HCEC 1CT (cell line): ENCODE measurements around the gene BNC2.
"Not testable (repeated sequence)": the region's sequence is repeated elsewhere in the genome, so short reads cannot be mapped to it uniquely, and the experiment has no call there.

Experiments
- DNase-seq: peaks from one replicate; pipeline ENCODE4 v3.0.0-alpha.2; 2017

The BNC2 gene

GRCh38 chr9:16575142-16575985 lies 295.1 kb downstream of the BNC2 start:
- no peak for DNase-seq

- DNase-seq: no peak
Observed at GRCh38 chr9:16572005-16572734, 298.3 kb downstream of the BNC2 start.

DNA sequence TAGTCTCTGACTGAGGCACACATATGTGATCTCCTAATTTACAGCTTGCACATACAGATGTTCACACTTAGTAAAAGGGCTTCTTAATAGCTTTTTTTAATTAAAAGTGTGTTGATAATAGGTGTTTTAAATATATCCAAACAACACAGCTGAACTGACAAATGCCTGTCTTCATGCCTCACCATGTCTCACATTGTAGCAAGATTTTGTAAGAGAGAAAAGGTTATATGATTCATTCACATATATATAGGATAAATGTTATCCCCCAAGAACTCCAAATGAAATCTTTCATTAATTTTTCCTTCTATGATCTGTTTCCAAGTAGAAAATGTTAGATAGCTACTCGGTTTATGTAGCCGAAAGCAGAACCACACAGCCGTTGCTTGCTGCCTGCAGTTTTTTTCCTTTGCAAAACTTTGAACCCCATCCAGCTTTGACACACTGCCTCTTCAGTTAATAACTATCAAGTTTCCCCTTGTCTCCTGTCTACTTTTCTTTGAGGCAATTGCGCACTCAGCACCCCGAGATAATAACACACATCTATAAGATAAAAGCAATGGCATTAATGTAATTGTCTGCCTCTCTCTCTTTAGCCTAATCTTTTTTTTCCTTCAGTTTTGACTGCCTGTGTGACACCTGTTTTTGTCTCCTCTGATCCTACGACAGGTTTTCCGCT lies 299.2 kb downstream of the BNC2 start:
- peak; percentile 51 for DNase-seq

GRCh38 chr9:16563446-16563845 lies 307.0 kb downstream of the BNC2 start:
- DNase-seq: no peak

DNA sequence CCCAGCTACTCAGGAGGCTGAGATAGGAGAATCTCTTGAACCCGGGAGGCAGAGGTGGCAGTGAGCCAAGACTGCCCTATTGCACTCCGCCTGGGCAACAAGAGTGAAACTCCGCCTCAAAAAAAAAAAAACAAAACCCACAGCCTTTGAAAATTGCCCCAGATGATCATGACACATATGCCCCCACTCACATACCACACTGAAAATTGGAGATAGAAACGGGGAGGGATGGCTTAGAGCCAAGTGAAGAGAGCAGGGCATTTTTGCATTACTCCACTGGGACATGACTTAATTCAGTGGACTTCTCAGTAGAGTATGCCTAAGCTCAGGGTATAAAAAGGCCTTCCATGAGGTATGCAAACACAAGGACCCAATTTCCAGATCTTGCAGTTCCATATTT lies 309.3 kb downstream of the BNC2 start:
- DNase-seq: no peak

DNA sequence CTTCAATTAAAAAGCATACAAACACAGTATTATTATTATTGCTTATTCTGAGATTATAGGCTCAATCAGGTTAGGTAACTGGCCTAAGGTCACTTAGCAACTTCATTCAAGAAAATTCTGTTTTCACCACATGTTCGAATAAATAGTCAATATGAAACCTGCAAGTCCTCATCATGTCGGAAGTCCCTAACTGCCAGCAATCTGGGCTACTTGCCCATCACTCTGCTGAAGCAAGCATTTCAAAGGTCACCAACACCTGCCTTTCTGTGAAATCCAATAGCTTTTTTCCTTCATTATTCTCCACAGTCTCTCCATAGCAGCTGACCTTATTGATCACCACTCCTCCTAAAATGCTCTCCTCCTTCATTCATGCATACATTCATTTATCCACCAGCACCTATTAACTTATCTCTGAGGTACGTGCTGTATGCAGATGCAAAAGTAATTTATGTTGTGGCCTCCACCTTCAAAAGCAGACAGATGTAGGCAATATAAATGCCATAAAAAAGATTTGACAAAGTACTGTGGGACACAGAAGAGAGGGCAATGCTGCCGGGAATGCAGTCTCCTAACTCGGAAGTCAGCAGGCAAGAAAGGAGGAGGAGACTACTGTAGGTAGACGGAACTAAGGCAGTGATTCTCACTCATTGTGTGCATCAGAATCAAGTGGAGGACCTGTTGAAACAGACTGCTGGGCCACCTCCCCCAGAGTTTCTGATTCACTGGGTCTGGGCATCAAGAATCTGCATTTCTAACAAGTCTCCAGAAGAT lies 310.9 kb downstream of the BNC2 start:
- DNase-seq: no peak

DNA sequence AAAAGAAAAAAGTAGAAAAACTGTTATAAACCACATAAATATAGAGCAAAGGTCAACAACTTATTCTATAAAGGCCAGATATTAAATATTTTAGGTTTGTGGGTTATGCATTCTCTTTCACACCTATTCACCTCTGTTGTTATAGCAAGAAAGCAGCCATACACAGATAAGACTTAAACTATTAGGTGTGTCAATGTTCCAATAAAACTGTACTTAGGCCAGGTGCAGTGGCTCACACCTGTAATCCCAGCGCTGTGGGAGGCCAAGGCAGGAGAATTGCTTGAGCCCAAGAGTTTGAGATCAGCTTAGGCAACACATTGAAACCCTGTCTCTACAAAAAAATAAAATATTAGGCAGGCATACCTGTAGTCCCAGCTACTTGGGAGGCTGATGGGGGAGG lies 314.7 kb downstream of the BNC2 start:
- no peak for DNase-seq

GRCh38 chr9:16553869-16554540 lies 316.5 kb downstream of the BNC2 start:
- DNase-seq: no peak

DNA sequence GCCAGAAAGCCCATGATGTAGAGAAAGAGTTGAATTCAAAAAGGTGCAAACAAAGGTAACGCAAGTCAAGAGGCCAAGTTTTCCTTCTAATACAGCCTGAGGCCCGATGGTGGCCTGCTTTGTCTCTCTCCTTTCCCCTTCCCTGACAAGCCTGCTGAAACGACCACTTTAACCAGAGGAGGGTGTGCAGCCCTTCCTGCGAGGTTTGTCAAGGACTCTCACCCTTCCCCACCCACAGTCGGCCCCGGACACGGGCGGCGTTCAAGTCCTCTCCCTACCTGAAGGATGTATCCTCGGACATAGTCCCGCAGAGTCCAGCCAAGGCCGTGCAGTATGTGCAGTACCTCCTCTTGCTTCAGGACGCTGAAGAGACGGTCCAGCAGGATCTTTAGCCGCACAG lies 318.2 kb downstream of the BNC2 start:
- DNase-seq: no peak

GRCh38 chr9:16551692-16552091 lies 318.8 kb downstream of the BNC2 start:
- DNase-seq: no peak

GRCh38 chr9:16545639-16546038 lies 324.8 kb downstream of the BNC2 start:
- no peak for DNase-seq

GRCh38 chr9:16544842-16545241 lies 325.6 kb downstream of the BNC2 start:
- DNase-seq: no peak

GRCh38 chr9:16543686-16544085 lies 326.8 kb downstream of the BNC2 start:
- DNase-seq: no peak

GRCh38 chr9:16543225-16543624 lies 327.2 kb downstream of the BNC2 start:
- no peak for DNase-seq

DNA sequence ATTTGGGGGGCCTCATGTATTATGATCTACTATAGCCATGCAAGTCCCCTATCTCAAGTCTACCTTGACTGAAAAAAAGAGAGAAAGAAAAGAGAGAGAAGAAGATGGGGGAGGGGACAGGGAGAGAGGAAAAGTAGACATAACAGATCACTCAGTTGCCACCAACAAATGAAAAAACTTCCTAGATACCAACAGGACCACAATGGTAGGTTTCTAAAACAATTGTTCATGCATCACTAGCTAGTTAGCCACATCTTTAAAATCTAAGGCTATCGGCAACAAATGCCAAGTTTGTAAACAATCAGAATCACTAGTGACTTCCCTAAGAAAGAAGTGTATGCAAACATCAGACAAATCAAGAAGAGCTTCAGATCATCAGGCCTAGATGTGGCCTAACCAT lies 328.2 kb downstream of the BNC2 start:
- no peak for DNase-seq

DNA sequence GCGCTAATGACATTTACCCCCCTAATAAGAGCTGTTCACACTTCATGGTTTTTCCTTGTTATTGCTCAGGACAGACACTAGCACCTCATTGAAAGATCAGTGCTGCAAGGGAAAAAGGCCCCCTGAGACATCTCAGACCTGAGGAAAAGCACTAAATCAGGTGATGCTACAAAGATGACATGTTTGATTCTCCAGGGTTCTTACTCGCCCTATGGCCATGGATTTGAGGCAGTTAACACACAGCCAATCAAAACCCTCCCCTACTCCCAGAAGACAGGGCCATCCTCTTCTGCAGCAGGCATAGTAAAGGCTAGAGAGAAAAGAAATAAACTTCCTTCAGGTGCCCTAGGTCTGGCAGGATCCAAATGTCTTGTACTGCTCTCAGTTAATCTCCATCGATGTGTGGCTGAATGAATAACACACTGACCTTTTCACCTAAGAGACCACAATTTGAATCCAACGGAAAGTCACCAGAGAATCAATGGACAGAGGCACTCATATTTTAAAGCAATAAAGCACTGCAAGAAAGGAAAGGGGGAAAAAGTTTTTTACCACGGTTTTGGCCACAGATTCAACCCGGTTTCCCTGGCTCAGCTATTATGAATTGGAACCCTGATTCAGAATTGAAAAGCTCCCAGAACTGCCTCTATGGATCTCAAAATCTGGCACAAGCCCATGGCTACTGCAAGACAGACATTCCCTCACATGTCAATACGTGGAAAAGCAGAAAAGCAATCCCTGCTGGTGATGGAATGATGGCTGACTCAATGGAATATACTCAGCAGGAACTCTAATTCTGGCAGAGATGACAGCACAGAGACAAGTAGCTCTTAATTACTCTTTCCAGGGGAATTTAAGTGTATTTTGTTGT lies 329.5 kb downstream of the BNC2 start:
- peak; percentile 48 for DNase-seq

- DNase-seq: not testable (repeated sequence)
Observed at GRCh38 chr9:16539626-16540025, 330.8 kb downstream of the BNC2 start.

DNA sequence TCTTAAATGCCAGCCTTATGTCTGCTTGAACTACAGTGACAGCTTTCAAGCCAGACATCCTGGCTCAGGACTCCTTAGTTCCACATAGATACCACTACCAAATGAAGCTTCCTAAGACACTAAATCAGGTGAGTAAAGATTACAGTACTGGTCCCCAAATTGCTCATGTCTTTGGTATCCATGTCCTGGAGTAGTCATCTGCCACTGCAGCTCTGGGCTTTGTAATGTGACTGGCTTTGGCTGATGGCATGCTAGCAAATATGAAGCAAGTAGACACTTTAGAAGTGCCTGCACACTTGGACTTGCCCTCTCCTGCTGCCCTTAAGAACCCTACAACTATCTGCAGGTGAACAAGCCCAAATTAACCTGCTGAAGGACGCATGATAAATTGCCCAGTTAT lies 334.9 kb downstream of the BNC2 start:
- DNase-seq: no peak

GRCh38 chr9:16532681-16533450 lies 337.6 kb downstream of the BNC2 start:
- DNase-seq: peak; percentile 86

- DNase-seq: no peak
Observed at GRCh38 chr9:16532272-16532671, 338.2 kb downstream of the BNC2 start.
